Natural killer cell treated with Interleukin-12 subunit alpha and Interleukin-12 subunit beta and Interleukin-15 and Interleukin-18, amount 100 ng/mL, for 72 hours (primary cell): ENCODE measurements around the gene AKAP7. TPM values are rescaled to one million over a fixed set of nuclear protein-coding genes. Genes with fewer than 3 reads are reported as not detected.
"Not testable (repeated sequence)": the region's sequence is repeated elsewhere in the genome, so short reads cannot be mapped to it uniquely, and the experiment has no call there.

Source experiments
- ATAC-seq, 2 donors: fragments of 150-1000 bp; cut with Tn5 transposase in 1 of 2; sonication (Bioruptor Pico), chemical (Tn5 transposase) in 1 of 2; 2 replicates each; pipeline ENCODE4 v1.10.0; 2021
- DNase-seq: peaks from one replicate; pipeline ENCODE4 v3.0.0; 2022; ENCODE audit warnings: low spot score
- H3K27ac Mint-ChIP-seq, 2 donors: 1 replicate in 1 of 2; 2 replicates in 1 of 2; pipeline ENCODE4 v1.8.0; 2022; ENCODE audit warnings: mixed read lengths in 2 of 2, mild to moderate bottlenecking in 1 of 2, moderate library complexity in 1 of 2
- H3K27me3 Mint-ChIP-seq, 2 donors: 1 replicate in 1 of 2; 2 replicates in 1 of 2; pipeline ENCODE4 v1.8.0; 2022; ENCODE audit warnings: mixed read lengths in 2 of 2
- H3K36me3 Mint-ChIP-seq: one replicate; pipeline ENCODE4 v1.8.0; 2022; ENCODE audit warnings: mixed read lengths
- H3K4me1 Mint-ChIP-seq, 2 donors: 1 replicate in 1 of 2; 2 replicates in 1 of 2; pipeline ENCODE4 v1.8.0; 2022; ENCODE audit warnings: low read depth in 2 of 2, mixed read lengths in 2 of 2, mild to moderate bottlenecking in 1 of 2
- H3K4me3 Mint-ChIP-seq: one replicate; pipeline ENCODE4 v1.8.0; 2022; ENCODE audit warnings: mixed read lengths
- H3K9me3 Mint-ChIP-seq: 2 replicates; pipeline ENCODE4 v1.8.0; 2022; ENCODE audit warnings: mixed read lengths
- total RNA-seq, 2 donors: library from RNA; stranded (reverse); gene quantifications; one replicate each; pipeline ENCODE4 v1.2.3, GENCODE V29; 2022

The AKAP7 gene
- total RNA-seq, result 1 to 10 TPM; 4.2 to 7.7 TPM

- ATAC-seq, result peak; percentile 90 to 93
- Mint-ChIP-seq H3K9me3 (no peaks in the 10 kb centered on the region), H3K4me1 (peaks cover 23 to 28% of the 10 kb centered on the region in 2 donors), H3K27ac (peak within 1 kb of the TSS; percentile 93 to 99), H3K36me3 (no peaks in the 10 kb centered on the region), H3K27me3 (peaks cover 0 to 3% of the 10 kb centered on the region in 2 donors), H3K4me3 (peak within 1 kb of the TSS; percentile 99)
- peak; percentile 79 for DNase-seq
These were observed at the start of gene AKAP7 for GRCh38 chr6:131135244-131136020. TSS of gene AKAP7 (plus strand) at chr6:131135467. CDS start at chr6:131135764, 297 bp downstream.

GRCh38 chr6:131090339-131090738, 44.9 kb upstream of the AKAP7 start:
- ATAC-seq, H3K27ac Mint-ChIP-seq, H3K4me1 Mint-ChIP-seq, H3K9me3 Mint-ChIP-seq, DNase-seq, H3K4me3 Mint-ChIP-seq: not testable (repeated sequence)
- peaks cover 23 to 42% of the 10 kb centered on the region in 2 donors for H3K27me3 Mint-ChIP-seq
- peaks cover 34% of the 10 kb centered on the region for H3K36me3 Mint-ChIP-seq

GRCh38 chr6:131091944-131092343, 43.3 kb upstream of the AKAP7 start:
- H3K9me3 Mint-ChIP-seq, H3K4me1 Mint-ChIP-seq, ATAC-seq, H3K27ac Mint-ChIP-seq, DNase-seq, H3K4me3 Mint-ChIP-seq: not testable (repeated sequence)
- peaks cover 31% of the 10 kb centered on the region for H3K36me3 Mint-ChIP-seq
- H3K27me3 Mint-ChIP-seq, result peaks cover 20 to 34% of the 10 kb centered on the region in 2 donors

GRCh38 chr6:131093334-131093733, 41.9 kb upstream of the AKAP7 start:
- H3K4me1 Mint-ChIP-seq, result no peaks in the 10 kb centered on the region
- peaks cover 20 to 21% of the 10 kb centered on the region in 2 donors for H3K27me3 Mint-ChIP-seq
- H3K9me3 Mint-ChIP-seq, result peaks cover 6% of the 10 kb centered on the region
- H3K36me3 Mint-ChIP-seq, result peaks cover 26% of the 10 kb centered on the region
- H3K4me3 Mint-ChIP-seq, result no peak overlapping the region
- DNase-seq (no peak), ATAC-seq (no peak)
- no peak overlapping the region for H3K27ac Mint-ChIP-seq

GRCh38 chr6:131096786-131097185, 38.5 kb upstream of the AKAP7 start:
- Mint-ChIP-seq H3K27me3 (peaks cover 8 to 11% of the 10 kb centered on the region in 2 donors), H3K9me3 (no peaks in the 10 kb centered on the region), H3K4me3 (no peak overlapping the region), H3K4me1 (no peaks in the 10 kb centered on the region), H3K27ac (no peak overlapping the region), H3K36me3 (peaks cover 10% of the 10 kb centered on the region)
- ATAC-seq (no peak), DNase-seq (no peak)

- Mint-ChIP-seq H3K27me3 (peaks cover 8 to 10% of the 10 kb centered on the region in 2 donors), H3K9me3 (no peaks in the 10 kb centered on the region), H3K36me3 (no peaks in the 10 kb centered on the region), H3K4me3 (no peak overlapping the region), H3K27ac (no peak overlapping the region), H3K4me1 (no peaks in the 10 kb centered on the region)
- DNase-seq, result no peak
- ATAC-seq, result no peak
These were observed 33.2 kb upstream of the AKAP7 start for GRCh38 chr6:131101911-131102680.

GRCh38 chr6:131103296-131103695, 32.0 kb upstream of the AKAP7 start:
- H3K4me3 Mint-ChIP-seq, result no peak overlapping the region
- peaks cover 6 to 11% of the 10 kb centered on the region in 2 donors for H3K27me3 Mint-ChIP-seq
- no peaks in the 10 kb centered on the region for H3K36me3 Mint-ChIP-seq
- H3K27ac Mint-ChIP-seq, result no peak overlapping the region
- no peak for DNase-seq
- H3K9me3 Mint-ChIP-seq, result no peaks in the 10 kb centered on the region
- H3K4me1 Mint-ChIP-seq, result no peaks in the 10 kb centered on the region
- ATAC-seq, result no peak

- H3K36me3 Mint-ChIP-seq, result no peaks in the 10 kb centered on the region
- DNase-seq, result no peak
- no peaks in the 10 kb centered on the region for H3K9me3 Mint-ChIP-seq
- no peak overlapping the region for H3K27ac Mint-ChIP-seq
- ATAC-seq, result no peak
- no peaks in the 10 kb centered on the region for H3K4me1 Mint-ChIP-seq
- no peak overlapping the region for H3K4me3 Mint-ChIP-seq
- peaks cover 3 to 13% of the 10 kb centered on the region in 2 donors for H3K27me3 Mint-ChIP-seq
These were observed 31.4 kb upstream of the AKAP7 start for GRCh38 chr6:131103901-131104300.

GRCh38 chr6:131107151-131107550, 28.1 kb upstream of the AKAP7 start:
- Mint-ChIP-seq H3K36me3 (no peaks in the 10 kb centered on the region), H3K27ac (no peak overlapping the region), H3K4me1 (no peaks in the 10 kb centered on the region), H3K4me3 (no peak overlapping the region), H3K27me3 (peaks cover 3 to 5% of the 10 kb centered on the region in 2 donors), H3K9me3 (no peaks in the 10 kb centered on the region)
- DNase-seq (no peak), ATAC-seq (no peak)

- ATAC-seq, result no peak
- peaks cover 0 to 5% of the 10 kb centered on the region in 2 donors for H3K27me3 Mint-ChIP-seq
These were observed 23.0 kb upstream of the AKAP7 start for GRCh38 chr6:131112249-131112648.

GRCh38 chr6:131115651-131116050, 19.6 kb upstream of the AKAP7 start:
- no peak for ATAC-seq
- H3K36me3 Mint-ChIP-seq, result no peaks in the 10 kb centered on the region
- no peaks in the 10 kb centered on the region for H3K27me3 Mint-ChIP-seq

More at GRCh38 chr6:131112249-131112648, 23.0 kb upstream of the AKAP7 start:
- Mint-ChIP-seq H3K4me3 (no peak overlapping the region), H3K4me1 (no peaks in the 10 kb centered on the region), H3K36me3 (no peaks in the 10 kb centered on the region), H3K9me3 (no peaks in the 10 kb centered on the region), H3K27ac (no peak overlapping the region)
- DNase-seq, result no peak

GRCh38 chr6:131116321-131116720, 18.9 kb upstream of the AKAP7 start:
- Mint-ChIP-seq H3K36me3 (no peaks in the 10 kb centered on the region), H3K4me3 (no peak overlapping the region), H3K27ac (no peak overlapping the region), H3K27me3 (no peaks in the 10 kb centered on the region), H3K9me3 (no peaks in the 10 kb centered on the region), H3K4me1 (no peaks in the 10 kb centered on the region)
- ATAC-seq (no peak), DNase-seq (no peak)

More at GRCh38 chr6:131115651-131116050, 19.6 kb upstream of the AKAP7 start:
- no peak for DNase-seq
- no peaks in the 10 kb centered on the region for H3K9me3 Mint-ChIP-seq
- H3K4me3 Mint-ChIP-seq, result no peak overlapping the region
- no peak overlapping the region for H3K27ac Mint-ChIP-seq
- H3K4me1 Mint-ChIP-seq, result no peaks in the 10 kb centered on the region

GRCh38 chr6:131116755-131117360, 18.4 kb upstream of the AKAP7 start:
- no peak overlapping the region for H3K4me3 Mint-ChIP-seq
- DNase-seq (no peak), ATAC-seq (no peak)
- no peak overlapping the region for H3K27ac Mint-ChIP-seq
- H3K27me3 Mint-ChIP-seq, result no peaks in the 10 kb centered on the region
- no peaks in the 10 kb centered on the region for H3K36me3 Mint-ChIP-seq
- no peaks in the 10 kb centered on the region for H3K4me1 Mint-ChIP-seq
- H3K9me3 Mint-ChIP-seq, result no peaks in the 10 kb centered on the region

- Mint-ChIP-seq H3K4me3 (no peak overlapping the region), H3K27me3 (peaks cover 0 to 2% of the 10 kb centered on the region in 2 donors), H3K36me3 (no peaks in the 10 kb centered on the region), H3K9me3 (no peaks in the 10 kb centered on the region), H3K4me1 (no peaks in the 10 kb centered on the region), H3K27ac (no peak overlapping the region)
- DNase-seq (no peak), ATAC-seq (no peak)
These were observed 17.4 kb upstream of the AKAP7 start for GRCh38 chr6:131117878-131118277.
